HepG2 (cell line): Measurements from ENCODE around the gene IFIT5. TPM values are rescaled to one million over a fixed set of nuclear protein-coding genes. Genes with fewer than 3 reads are reported as not detected.

ENCODE experiments used
- ATF4 ChIP-seq, 2 experiments: fragments of 450-650 bp in 1 of 2; sonication (generic) in 1 of 2; formaldehyde crosslinking; IDR thresholded peaks; 2 replicates each; pipeline versions ENCODE4 v1.5.0 to v1.8.0; 2020 to 2022; ENCODE audit warnings: mild to moderate bottlenecking in 1 of 2, missing genetic modification reagents in 1 of 2
- CBX2 ChIP-seq, 2 experiments: fragments of 200-600 bp in 1 of 2; sonication (generic); formaldehyde crosslinking in 1 of 2; IDR thresholded peaks; 2 replicates each; pipeline versions ENCODE4 v1.7.0 to v1.8.1; 2018 to 2022; ENCODE audit warnings: low read depth in 2 of 2, low read length in 1 of 2, mild to moderate bottlenecking in 1 of 2, missing genetic modification reagents in 1 of 2
- FOXC1 ChIP-seq: sonication (generic); formaldehyde crosslinking; IDR thresholded peaks from 2 replicates; pipeline ENCODE4 v1.8.0; 2022; ENCODE audit warnings: mild to moderate bottlenecking, missing genetic modification reagents, borderline replicate concordance
- HMG20A ChIP-seq: IDR thresholded peaks from 2 replicates; pipeline ENCODE4 v1.6.1; 2016; ENCODE audit warnings: borderline replicate concordance
- IRX3 ChIP-seq: sonication (generic); formaldehyde crosslinking; IDR thresholded peaks from 2 replicates; pipeline ENCODE4 v1.8.1; 2023; ENCODE audit warnings: mild to moderate bottlenecking, low read depth, missing genetic modification reagents, borderline replicate concordance
- KLF13 ChIP-seq: sonication (generic); formaldehyde crosslinking; IDR thresholded peaks from 2 replicates; pipeline ENCODE4 v1.4.0; 2020; ENCODE audit warnings: mild to moderate bottlenecking, missing genetic modification reagents
- MAFK ChIP-seq, 2 experiments: IDR thresholded peaks in 1 of 2; conservative IDR thresholded peaks in 1 of 2; 2 replicates each; pipeline ENCODE4 v1.6.1; 2011; ENCODE audit warnings: improper control_type of control experiment in 2 of 2, low read length in 2 of 2
- MTA3 ChIP-seq: sonication (generic); formaldehyde crosslinking; IDR thresholded peaks from 2 replicates; pipeline ENCODE4 v1.4.0; 2020; ENCODE audit warnings: missing genetic modification reagents
- PRDM4 ChIP-seq: sonication (generic); formaldehyde crosslinking; IDR thresholded peaks from 2 replicates; pipeline ENCODE4 v1.9.0; 2021; ENCODE audit warnings: missing genetic modification reagents, borderline replicate concordance
- SIN3B ChIP-seq: fragments of 150-350 bp; IDR thresholded peaks from 2 replicates; pipeline ENCODE4 v1.6.1; 2014; ENCODE audit warnings: low read length
- SIX1 ChIP-seq: sonication (generic); formaldehyde crosslinking; IDR thresholded peaks from 2 replicates; pipeline ENCODE4 v1.4.0; 2020; ENCODE audit warnings: missing genetic modification reagents, borderline replicate concordance
- SOX6 ChIP-seq, 2 experiments: fragments of 450-650 bp in 1 of 2; sonication (generic) in 1 of 2; formaldehyde crosslinking in 1 of 2; IDR thresholded peaks; 2 replicates each; pipeline versions ENCODE4 v1.4.0 to v1.6.1; 2017 to 2020; ENCODE audit warnings: antibody characterized with exemption in 1 of 2, mild to moderate bottlenecking in 1 of 2, missing genetic modification reagents in 1 of 2
- SSRP1 ChIP-seq: IDR thresholded peaks from 2 replicates; pipeline ENCODE4 v1.6.1; 2016; ENCODE audit warnings: control low read depth
- TOE1 ChIP-seq: sonication (generic); formaldehyde crosslinking; IDR thresholded peaks from 2 replicates; pipeline ENCODE4 v1.4.0; 2020; ENCODE audit warnings: mild to moderate bottlenecking, missing genetic modification reagents
- XBP1 ChIP-seq: sonication (generic); formaldehyde crosslinking; IDR thresholded peaks from 2 replicates; pipeline ENCODE4 v1.5.0; 2020; ENCODE audit warnings: missing genetic modification reagents
- ZBTB20 ChIP-seq: sonication (generic); formaldehyde crosslinking; IDR thresholded peaks from 2 replicates; pipeline ENCODE4 v1.8.1; 2023; ENCODE audit warnings: missing genetic modification reagents, low read depth, mild to moderate bottlenecking, borderline replicate concordance
- ZKSCAN5 ChIP-seq: sonication (generic); formaldehyde crosslinking; IDR thresholded peaks from 2 replicates; pipeline ENCODE4 v1.5.1; 2020; ENCODE audit warnings: mild to moderate bottlenecking, missing genetic modification reagents
- ZMAT3 ChIP-seq: sonication (generic); formaldehyde crosslinking; conservative IDR thresholded peaks from 2 replicates; pipeline ENCODE4 v1.7.0; 2021; ENCODE audit warnings: missing genetic modification reagents
- ZNF235 ChIP-seq: sonication (generic); formaldehyde crosslinking; IDR thresholded peaks from 2 replicates; pipeline ENCODE4 v1.8.1; 2023; ENCODE audit warnings: mild to moderate bottlenecking, missing genetic modification reagents, borderline replicate concordance
- ZNF503 ChIP-seq: sonication (generic); formaldehyde crosslinking; IDR thresholded peaks from 2 replicates; pipeline ENCODE4 v1.4.0; 2020; ENCODE audit warnings: missing genetic modification reagents
- ZNF629 ChIP-seq: sonication (generic); formaldehyde crosslinking; conservative IDR thresholded peaks from 2 replicates; pipeline ENCODE4 v1.5.0; 2020; ENCODE audit warnings: missing genetic modification reagents
- polyA plus RNA-seq, 8 experiments: library from polyadenylated mRNA; depleted of rRNA in 3 of 8; stranded (reverse) in 7 of 8; unstranded in 1 of 8; fragments of >200 nt; fragmentation: Illumina TruSeq in 4 of 8; extraction: Trizol in 4 of 8; gene quantifications; 2 replicates each; pipeline versions ENCODE4 v1.2.1 to v1.2.3, GENCODE V29; 2011 to 2016; ENCODE audit warnings: low read depth in 4 of 8, missing spikeins in 1 of 8, mixed read lengths in 1 of 8; ENCODE audit not compliant: insufficient read depth in 1 of 8
- total RNA-seq, 5 experiments: library from RNA; depleted of rRNA; stranded (reverse); fragments of >200 nt; fragmentation: Illumina TruSeq; extraction: Trizol; gene quantifications; 2 replicates each; pipeline ENCODE4 v1.2.3, GENCODE V29; 2016; ENCODE audit warnings: low read depth in 1 of 5
- TF ChIP-seq, protein P1 (sequence below): sonication (generic); formaldehyde crosslinking; IDR thresholded peaks from 2 replicates; pipeline ENCODE4 v1.8.0; 2022; ENCODE audit warnings: mild to moderate bottlenecking, missing genetic modification reagents

The IFIT5 gene
- total and polyA plus RNA-seq, 2 of the 13 experiments (the other 11 are each of a cell fraction or from before 2014, with no cell fraction given), result 2.2 to 8.3 TPM

DNA sequence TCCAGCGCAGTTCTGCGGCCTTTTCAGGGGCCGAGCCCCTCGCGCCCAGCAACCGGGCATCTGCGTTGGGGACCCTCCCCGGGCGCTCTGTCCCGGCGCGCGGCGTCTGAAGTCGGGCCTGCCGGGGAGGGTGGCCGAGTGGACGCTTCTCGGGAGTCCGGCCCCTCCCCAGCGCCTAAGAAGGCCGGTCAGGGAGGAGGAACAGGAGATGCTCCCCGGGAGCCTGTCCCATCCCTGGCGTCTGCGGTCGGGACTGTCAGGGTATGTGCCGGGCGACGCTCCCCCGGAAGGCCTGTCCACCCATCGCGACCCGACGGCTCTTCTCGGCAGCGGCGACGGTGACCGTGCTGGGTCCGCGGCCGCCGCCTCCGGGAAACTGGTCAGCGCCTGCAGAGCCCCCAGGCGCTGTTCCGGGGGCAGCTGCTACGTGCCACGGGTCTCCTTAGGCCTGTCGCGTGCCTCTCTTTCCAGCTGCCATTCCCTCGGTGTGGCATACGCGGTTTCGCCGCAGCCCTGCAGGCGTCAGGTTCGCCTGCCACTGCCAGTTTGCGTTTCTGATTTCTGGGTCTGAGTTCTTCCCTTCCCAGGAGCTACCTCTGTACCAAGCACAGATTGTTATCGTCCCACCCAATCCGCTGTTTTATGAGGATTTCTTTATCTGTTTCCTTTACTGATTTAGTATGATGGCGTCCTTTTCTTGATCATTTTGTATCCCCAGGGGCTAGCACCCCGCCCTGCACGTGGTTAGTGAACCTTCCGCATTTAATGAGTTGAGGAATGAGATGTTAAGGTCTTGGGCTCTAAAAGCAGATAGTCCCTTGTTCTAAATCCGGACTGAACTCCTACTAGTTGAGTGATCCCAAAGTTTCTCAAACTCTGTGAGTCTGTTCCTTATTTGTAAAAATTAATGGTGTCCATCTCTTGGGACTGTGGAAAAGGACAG, 782 bp downstream of the IFIT5 start (continued):
- TF ChIP-seq ATF4 (CRISPR knock-in tag; IDR thresholded peaks at IDR 0.05) (no peak; a peak in 1 of 4 replicates), PRDM4 (no peak), ZNF235 (peak; percentile 52; the same call in 1 of the 2 replicates), XBP1 (CRISPR knock-in tag) (no peak), HMG20A (CRISPR knock-in tag) (no peak), MTA3 (CRISPR knock-in tag) (no peak), ZMAT3 (CRISPR knock-in tag) (no peak), CBX2 (IDR thresholded peaks at IDR 0.05; ENCODE audit: low read depth, low read length) (no peak), CBX2 (CRISPR knock-in tag; IDR thresholded peaks at IDR 0.05; ENCODE audit: low read depth) (no peak), TOE1 (no peak), SOX6 (IDR thresholded peaks at IDR 0.05) (no peak), SOX6 (CRISPR knock-in tag; IDR thresholded peaks at IDR 0.05) (0 out of 2 replicates have a peak, but pooled peaks have one; percentile 9), ZNF629 (CRISPR knock-in tag) (no peak; the same call in 1 of the 2 replicates), KLF13 (CRISPR knock-in tag) (no peak), FOXC1 (CRISPR knock-in tag) (no peak; the same call in 1 of the 2 replicates), ZNF503 (CRISPR knock-in tag) (no peak), MAFK (conservative IDR thresholded peaks at IDR 0.05 in 1 of 2, IDR thresholded peaks at IDR 0.05 in 1 of 2; ENCODE audit: low read length in 2 of 2) (no peak), ZKSCAN5 (no peak), IRX3 (CRISPR knock-in tag) (peak; percentile 81; the same call in 1 of the 2 replicates), ZBTB20 (CRISPR knock-in tag) (peak; percentile 74; the same call in 1 of the 2 replicates), SIX1 (no peak), SSRP1 (CRISPR knock-in tag) (no peak), SIN3B (no peak)
- TF ChIP-seq, protein P1, sequence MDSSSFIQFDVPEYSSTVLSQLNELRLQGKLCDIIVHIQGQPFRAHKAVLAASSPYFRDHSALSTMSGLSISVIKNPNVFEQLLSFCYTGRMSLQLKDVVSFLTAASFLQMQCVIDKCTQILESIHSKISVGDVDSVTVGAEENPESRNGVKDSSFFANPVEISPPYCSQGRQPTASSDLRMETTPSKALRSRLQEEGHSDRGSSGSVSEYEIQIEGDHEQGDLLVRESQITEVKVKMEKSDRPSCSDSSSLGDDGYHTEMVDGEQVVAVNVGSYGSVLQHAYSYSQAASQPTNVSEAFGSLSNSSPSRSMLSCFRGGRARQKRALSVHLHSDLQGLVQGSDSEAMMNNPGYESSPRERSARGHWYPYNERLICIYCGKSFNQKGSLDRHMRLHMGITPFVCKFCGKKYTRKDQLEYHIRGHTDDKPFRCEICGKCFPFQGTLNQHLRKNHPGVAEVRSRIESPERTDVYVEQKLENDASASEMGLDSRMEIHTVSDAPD (CRISPR knock-in tag), result no peak
